GM23338 (cell line): ENCODE data around the gene ANKRD44.

Experiments
- CREB1 ChIP-seq: fragments of 250-450 bp; sonication (Bioruptor Pico); IDR thresholded peaks from 2 replicates; pipeline ENCODE4 v1.5.0; 2020; ENCODE audit warnings: low read depth, mild to moderate bottlenecking, moderate library complexity
- EZH2 ChIP-seq: fragments of 200-600 bp; sonication (generic); IDR thresholded peaks from one replicate; pipeline ENCODE4 v1.8.0; 2017; ENCODE audit warnings: antibody characterized with exemption, mild to moderate bottlenecking, low read depth; ENCODE audit not compliant: unreplicated experiment
- EZH2phosphoT487 ChIP-seq: fragments of 200-600 bp; sonication (generic); IDR thresholded peaks from one replicate; pipeline ENCODE4 v1.8.1; 2018; ENCODE audit warnings: antibody characterized with exemption; ENCODE audit not compliant: unreplicated experiment
- POLR2AphosphoS5 ChIP-seq: IDR thresholded peaks from 2 replicates; pipeline ENCODE4 v1.6.1; 2016; ENCODE audit warnings: antibody characterized with exemption, low read depth
- ZNF331 ChIP-seq: fragments of 250-450 bp; sonication (Bioruptor Pico); IDR thresholded peaks from 2 replicates; pipeline ENCODE4 v1.5.0; 2020; ENCODE audit warnings: low read depth, mild to moderate bottlenecking, moderate library complexity
- TF ChIP-seq, protein P1 (sequence below), 2 experiments: fragments of 200-600 bp in 1 of 2; sonication (generic) in 1 of 2; conservative IDR thresholded peaks; 2 replicates each; pipeline versions ENCODE4 v1.5.1 to v1.6.1; 2016 to 2017; ENCODE audit warnings: antibody characterized with exemption in 2 of 2, low read depth in 2 of 2, mild to moderate bottlenecking in 2 of 2, moderate library complexity in 1 of 2
- TF ChIP-seq, protein P2 (sequence below): fragments of 250-450 bp; sonication (Bioruptor Pico); IDR thresholded peaks from 2 replicates; pipeline ENCODE4 v1.5.0; 2020; ENCODE audit warnings: mild to moderate bottlenecking, moderate library complexity

DNA sequence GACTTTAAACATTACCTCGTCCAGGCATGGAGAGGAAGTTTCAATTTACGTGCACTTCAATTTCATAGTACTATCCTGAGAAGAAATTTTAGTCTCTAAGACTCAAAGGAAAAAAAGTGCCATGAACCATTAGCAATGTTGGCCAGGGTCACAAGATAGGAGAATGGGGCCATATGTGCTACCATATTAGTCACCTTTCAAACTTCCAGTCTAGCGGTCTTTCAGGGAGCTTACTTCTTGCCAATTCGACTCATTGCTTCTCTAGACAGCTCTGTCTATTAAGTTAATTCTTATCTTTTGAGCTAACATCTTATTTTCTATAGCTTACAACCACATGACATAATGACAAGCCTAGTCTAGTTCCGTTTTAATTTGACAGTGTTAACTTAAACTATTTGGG, 129.1 kb downstream of the ANKRD44 start:
- TF ChIP-seq, protein P1, sequence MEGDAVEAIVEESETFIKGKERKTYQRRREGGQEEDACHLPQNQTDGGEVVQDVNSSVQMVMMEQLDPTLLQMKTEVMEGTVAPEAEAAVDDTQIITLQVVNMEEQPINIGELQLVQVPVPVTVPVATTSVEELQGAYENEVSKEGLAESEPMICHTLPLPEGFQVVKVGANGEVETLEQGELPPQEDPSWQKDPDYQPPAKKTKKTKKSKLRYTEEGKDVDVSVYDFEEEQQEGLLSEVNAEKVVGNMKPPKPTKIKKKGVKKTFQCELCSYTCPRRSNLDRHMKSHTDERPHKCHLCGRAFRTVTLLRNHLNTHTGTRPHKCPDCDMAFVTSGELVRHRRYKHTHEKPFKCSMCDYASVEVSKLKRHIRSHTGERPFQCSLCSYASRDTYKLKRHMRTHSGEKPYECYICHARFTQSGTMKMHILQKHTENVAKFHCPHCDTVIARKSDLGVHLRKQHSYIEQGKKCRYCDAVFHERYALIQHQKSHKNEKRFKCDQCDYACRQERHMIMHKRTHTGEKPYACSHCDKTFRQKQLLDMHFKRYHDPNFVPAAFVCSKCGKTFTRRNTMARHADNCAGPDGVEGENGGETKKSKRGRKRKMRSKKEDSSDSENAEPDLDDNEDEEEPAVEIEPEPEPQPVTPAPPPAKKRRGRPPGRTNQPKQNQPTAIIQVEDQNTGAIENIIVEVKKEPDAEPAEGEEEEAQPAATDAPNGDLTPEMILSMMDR (conservative IDR thresholded peaks at IDR 0.05; ENCODE audit: low read depth in 2 of 2) = no peak
- no peak for TF ChIP-seq CREB1 (CRISPR knock-in tag)
- TF ChIP-seq, protein P2, sequence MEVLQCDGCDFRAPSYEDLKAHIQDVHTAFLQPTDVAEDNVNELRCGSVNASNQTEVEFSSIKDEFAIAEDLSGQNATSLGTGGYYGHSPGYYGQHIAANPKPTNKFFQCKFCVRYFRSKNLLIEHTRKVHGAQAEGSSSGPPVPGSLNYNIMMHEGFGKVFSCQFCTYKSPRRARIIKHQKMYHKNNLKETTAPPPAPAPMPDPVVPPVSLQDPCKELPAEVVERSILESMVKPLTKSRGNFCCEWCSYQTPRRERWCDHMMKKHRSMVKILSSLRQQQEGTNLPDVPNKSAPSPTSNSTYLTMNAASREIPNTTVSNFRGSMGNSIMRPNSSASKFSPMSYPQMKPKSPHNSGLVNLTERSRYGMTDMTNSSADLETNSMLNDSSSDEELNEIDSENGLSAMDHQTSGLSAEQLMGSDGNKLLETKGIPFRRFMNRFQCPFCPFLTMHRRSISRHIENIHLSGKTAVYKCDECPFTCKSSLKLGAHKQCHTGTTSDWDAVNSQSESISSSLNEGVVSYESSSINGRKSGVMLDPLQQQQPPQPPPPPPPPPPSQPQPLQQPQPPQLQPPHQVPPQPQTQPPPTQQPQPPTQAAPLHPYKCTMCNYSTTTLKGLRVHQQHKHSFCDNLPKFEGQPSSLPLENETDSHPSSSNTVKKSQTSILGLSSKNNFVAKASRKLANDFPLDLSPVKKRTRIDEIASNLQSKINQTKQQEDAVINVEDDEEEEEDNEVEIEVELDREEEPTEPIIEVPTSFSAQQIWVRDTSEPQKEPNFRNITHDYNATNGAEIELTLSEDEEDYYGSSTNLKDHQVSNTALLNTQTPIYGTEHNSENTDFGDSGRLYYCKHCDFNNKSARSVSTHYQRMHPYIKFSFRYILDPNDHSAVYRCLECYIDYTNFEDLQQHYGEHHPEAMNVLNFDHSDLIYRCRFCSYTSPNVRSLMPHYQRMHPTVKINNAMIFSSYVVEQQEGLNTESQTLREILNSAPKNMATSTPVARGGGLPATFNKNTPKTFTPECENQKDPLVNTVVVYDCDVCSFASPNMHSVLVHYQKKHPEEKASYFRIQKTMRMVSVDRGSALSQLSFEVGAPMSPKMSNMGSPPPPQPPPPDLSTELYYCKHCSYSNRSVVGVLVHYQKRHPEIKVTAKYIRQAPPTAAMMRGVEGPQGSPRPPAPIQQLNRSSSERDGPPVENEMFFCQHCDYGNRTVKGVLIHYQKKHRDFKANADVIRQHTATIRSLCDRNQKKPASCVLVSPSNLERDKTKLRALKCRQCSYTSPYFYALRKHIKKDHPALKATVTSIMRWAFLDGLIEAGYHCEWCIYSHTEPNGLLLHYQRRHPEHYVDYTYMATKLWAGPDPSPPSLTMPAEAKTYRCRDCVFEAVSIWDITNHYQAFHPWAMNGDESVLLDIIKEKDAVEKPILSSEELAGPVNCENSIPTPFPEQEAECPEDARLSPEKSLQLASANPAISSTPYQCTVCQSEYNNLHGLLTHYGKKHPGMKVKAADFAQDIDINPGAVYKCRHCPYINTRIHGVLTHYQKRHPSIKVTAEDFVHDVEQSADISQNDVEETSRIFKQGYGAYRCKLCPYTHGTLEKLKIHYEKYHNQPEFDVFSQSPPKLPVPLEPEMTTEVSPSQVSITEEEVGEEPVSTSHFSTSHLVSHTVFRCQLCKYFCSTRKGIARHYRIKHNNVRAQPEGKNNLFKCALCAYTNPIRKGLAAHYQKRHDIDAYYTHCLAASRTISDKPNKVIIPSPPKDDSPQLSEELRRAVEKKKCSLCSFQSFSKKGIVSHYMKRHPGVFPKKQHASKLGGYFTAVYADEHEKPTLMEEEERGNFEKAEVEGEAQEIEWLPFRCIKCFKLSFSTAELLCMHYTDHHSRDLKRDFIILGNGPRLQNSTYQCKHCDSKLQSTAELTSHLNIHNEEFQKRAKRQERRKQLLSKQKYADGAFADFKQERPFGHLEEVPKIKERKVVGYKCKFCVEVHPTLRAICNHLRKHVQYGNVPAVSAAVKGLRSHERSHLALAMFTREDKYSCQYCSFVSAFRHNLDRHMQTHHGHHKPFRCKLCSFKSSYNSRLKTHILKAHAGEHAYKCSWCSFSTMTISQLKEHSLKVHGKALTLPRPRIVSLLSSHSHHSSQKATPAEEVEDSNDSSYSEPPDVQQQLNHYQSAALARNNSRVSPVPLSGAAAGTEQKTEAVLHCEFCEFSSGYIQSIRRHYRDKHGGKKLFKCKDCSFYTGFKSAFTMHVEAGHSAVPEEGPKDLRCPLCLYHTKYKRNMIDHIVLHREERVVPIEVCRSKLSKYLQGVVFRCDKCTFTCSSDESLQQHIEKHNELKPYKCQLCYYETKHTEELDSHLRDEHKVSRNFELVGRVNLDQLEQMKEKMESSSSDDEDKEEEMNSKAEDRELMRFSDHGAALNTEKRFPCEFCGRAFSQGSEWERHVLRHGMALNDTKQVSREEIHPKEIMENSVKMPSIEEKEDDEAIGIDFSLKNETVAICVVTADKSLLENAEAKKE = no peak
- no peak for TF ChIP-seq EZH2
- TF ChIP-seq POLR2AphosphoS5 = no peak
- TF ChIP-seq EZH2phosphoT487 = no peak
- no peak for TF ChIP-seq ZNF331 (CRISPR knock-in tag)
